Stimulated activated naive CD4-positive, alpha-beta T cell treated with Interleukin-2 at 50 U/mL for 16 hours (primary cell): ENCODE results near the gene LPXN.
A peak's percentile ranks its signal among the peaks of the same experiment; 100 is the strongest.

ENCODE experiments used
- DNase-seq: peaks from one replicate; lab custom pipeline; 2025; lab: John Stamatoyannopoulos, UW

LPXN gene

DNA sequence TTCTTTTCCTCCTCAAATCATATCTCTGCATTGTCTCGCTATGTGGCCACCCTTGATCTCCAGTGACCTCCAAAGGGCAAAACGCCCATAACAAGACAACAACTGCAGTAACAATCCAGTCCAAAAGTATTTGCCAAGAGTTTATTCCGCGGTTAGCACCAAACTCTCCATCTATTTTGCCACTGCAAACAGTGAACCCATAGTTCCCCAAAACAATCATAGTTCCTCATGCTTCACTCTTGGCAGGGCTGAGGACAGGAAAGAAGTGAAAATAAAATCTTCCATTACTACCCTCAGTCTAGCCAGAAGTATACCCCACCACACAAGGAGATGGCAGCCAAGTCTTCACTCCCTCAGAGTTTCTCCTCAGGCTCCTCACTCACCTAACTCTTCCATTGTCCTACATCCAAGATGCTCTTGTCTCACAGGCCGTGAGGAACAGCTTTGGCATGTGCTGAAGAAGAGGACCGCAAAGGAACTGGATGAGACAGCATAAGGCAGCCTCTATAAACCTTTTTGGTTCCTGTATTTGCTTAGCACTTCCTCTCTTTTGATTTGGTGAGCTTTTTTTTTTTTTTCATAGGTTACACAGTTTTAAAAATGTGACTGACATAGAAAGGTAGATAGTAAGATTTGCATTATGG lies at the start of gene LPXN:
LPXN (minus strand) TSS at position 480 of the 644 bp plus-strand sequence; CDS start at position 396, 84 bp downstream.
- DNase-seq: peak; percentile 28

DNA sequence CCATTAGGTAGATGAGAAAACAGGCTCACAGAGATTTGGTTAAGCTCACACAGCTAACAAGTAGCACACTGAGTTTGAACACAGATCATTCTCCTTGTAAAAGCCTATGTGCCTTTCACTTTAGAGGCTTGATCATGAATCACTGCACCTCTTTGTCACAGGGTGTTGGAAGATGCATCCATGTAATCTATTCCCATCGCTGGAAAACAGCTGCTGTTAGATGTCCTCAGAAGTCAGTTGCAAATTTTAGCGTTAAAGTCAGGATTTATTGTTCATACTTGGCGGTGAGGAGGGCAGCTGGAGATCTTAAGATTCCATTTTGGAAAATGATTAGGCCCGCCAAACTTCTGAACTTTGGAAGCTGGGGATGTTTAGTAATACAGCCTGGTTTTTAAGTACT lies 49.4 kb upstream of the LPXN start:
- no peak for DNase-seq

DNA sequence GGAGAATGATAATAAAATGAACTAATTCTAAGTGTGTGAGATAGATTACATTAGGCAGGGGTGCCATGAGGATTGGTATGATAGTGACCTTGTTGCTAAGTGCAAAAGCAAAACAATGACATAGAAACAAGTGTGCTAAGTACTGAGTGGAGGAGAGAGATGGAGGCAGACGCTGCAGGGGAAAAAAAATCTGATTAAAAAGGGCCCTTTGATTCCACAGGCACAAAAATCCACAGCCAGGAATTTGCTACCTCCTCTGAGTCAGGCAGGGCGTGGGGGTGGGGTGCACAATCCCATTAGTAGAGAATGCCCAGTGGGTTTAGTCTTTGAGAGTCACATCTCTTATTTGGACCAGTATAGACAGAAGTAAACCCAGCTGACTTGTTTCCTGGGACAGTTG lies 46.7 kb upstream of the LPXN start, which contains the start of gene CNTF:
CNTF (plus strand) TSS at position 322 of the 400 bp plus-strand sequence. CDS start 88 bp downstream, outside the sequence.
- DNase-seq: no peak

DNA sequence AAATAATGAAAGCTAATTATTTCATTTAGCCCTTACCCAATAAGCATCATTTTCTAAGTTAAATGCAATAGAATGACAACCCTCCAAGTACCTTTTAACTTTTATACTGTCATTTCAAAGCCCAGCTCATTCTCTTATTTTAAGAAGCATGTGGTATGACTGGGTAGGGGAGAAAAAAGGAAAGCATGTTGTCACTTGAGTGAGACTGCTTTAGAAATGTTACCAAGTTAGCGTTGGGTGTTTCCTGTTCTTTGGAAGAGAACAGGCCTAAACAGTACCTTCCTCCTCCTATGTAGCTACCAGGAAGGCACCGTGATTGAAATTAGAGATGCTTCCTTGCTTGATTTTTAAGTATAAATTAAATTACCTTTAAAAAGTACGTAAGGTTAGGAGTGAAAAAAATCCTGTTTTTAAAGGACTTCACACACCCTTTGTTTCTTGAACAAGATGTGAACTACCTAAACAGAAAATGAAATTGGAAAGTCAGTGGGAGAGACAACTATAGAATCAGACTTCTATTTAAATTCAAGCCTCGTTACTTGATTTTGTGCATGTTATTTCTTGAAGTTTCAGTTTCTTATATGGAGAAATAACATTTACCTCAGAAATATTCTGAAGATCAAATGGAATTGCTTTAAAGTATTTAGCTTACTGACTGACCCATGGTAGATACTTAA lies 46.1 kb upstream of the LPXN start:
- no peak for DNase-seq

DNA sequence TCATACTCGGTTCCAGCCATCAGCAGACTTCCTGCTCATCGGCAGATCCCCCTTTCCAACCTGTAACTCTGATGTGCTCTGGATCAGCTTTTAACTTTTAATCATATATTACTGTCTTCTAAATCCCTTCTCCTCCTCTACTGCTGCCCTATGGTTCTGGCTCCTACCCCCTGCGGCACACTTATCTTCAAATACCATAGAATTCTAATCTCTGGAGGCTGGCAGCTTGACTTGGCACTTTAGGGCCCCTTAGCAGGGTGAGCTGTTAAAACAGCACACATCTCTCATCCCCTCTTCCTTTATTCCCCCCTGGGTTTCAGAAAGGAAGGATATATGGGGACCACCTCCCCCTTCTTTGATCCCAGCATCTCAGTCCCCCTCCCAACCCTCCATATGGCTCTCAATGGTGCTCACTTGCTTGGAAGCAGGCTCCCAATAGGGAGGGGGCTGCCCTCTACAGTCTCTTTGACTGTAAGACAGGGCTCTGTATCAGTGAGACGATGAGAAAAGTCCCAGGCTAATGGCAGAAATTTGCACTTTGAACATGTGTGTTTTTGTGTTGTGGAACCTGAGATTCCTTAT lies 42.4 kb upstream of the LPXN start:
- no peak for DNase-seq

DNA sequence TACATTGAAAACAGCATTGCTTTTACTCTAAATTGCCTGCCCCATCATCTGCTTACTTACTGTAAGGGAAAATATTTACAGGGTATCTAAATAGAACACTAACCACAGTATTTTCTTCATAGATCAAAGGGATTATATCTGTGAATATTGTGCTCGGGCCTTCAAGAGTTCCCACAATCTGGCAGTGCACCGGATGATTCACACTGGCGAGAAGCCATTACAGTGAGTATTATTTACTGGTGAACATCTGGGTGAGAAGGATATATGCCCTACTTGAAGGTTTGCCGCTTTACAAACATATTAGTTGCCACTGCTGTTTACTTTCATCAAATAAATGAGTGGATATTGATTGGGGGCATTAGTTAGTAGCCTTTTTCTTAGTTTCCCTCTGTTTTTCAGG lies 40.9 kb upstream of the LPXN start:
- no peak for DNase-seq

DNA sequence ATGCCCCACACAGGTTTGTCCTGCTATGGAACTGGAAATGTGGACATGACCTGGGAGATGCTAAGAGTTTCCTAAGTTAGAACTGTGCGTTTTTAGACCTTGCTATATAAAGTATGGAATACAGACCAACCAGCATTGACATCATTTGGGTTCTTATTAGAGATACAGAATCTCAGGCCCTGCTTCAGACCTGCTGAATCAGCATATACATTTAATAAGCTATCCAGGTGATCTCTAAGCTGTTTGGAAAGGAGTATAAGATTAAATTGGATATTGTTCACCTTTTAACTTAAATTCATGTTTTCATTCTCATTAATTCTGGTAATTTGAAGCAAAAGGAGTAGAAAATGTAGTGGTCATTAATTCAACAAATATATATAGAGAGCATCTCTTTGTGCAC lies 39.9 kb upstream of the LPXN start:
- DNase-seq: no peak

DNA sequence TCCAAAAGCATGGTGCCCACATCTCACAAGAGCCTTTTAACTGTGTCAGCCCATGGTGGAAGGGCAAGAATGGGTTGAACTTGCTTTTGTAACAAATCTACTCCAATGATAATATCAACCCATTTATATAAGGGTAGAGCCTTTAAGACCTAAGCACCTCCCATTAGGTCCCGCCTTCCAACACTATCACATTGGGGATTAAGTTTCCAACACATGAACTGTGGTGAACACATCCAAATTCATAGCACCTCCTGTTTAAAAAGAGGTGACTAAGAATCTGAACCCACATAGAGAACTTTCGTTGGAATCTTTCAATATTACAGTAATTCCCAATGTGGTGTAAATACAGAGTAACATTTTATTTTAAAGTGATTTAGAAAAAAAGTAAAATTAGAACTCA lies 37.6 kb upstream of the LPXN start:
- DNase-seq: no peak

DNA sequence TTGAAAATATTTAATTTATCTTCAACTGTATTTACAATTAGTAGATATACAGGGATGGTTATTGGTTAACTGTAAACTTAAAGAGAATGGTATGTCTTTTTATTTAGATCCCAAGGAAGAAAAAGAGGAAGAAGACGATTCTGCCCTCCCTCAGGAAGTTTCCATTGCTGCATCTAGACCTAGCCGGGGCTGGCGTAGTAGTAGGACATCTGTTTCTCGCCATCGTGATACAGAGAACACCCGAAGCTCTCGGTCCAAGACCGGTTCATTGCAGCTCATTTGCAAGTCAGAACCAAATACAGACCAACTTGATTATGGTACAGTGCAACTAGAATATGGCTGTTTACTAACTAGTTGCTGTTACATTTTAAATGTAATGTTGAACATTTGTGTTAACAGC lies 34.1 kb upstream of the LPXN start:
- DNase-seq: no peak

DNA sequence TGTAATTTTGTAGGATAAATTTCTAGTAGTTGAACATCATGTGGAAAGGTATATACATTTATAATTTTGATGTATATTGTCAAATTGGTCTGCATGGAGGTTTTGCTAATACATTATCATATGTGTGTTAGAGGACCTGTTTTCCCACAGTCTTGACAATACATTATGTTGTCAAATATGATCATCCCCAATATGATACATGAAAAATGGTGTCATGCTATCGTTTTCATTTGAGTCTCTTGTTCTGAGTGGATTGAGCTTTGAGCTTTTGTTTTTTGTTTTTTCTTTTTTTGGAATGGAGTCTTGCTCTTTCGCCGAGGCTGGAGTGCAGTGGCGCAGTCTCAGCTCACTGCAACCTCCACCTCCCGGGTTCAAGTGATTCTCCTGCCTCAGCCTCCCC lies 32.7 kb upstream of the LPXN start:
- DNase-seq: no peak

DNA sequence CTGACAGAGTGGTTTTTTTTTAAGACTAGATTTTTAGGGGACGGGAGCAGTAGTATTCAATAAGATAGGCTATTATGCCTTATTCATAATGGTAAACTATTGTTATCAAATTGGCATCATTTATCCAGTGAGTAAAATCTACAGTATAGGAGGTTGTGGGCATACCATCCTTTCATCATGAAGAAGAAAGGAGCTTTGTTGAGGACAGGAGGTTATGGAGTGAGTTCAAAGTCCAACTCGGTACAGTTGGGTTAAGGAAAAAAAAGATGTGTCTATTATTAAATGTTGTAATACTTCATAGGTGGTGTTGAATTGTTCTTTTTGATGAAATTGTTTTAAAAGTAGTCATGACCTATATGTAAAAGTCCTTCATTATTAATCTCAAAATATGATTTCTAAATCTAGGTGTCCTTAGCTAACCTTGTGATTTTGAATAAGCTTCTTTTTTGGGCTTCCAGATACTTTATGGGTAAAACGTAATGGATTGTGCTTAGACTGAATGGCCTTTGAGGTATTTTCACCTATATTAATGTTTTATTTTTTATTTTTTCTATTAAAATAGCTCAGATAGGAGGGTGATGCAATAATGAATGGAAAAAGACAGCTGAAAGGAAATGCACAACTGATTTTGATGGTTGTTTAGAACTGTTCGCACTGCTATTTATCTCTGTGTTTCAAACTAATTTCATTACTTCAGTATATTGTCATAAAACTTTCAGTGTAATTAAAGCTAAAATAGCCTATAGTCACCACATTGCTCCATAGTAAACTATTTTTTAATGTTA lies 31.5 kb upstream of the LPXN start:
- DNase-seq: no peak

DNA sequence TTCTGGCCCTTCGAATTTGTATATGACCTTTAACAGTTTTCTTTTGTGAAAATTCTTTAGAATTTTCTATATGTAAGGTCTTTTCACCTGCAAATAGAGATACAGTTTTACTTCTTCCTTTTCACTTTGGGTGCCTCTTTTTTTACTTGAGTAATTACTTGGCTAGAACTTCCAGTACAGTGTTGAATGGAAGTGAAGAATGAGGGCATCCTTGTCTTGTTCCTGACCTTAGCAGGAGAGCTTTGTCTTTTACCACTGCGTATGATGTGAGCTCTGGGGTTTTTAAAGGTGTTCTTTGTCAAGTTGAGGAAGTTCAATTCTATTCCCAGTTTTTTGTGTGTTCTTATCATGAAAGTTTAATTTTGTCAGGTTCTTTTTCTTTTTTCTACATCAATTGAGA lies 24.9 kb upstream of the LPXN start:
- no peak for DNase-seq

DNA sequence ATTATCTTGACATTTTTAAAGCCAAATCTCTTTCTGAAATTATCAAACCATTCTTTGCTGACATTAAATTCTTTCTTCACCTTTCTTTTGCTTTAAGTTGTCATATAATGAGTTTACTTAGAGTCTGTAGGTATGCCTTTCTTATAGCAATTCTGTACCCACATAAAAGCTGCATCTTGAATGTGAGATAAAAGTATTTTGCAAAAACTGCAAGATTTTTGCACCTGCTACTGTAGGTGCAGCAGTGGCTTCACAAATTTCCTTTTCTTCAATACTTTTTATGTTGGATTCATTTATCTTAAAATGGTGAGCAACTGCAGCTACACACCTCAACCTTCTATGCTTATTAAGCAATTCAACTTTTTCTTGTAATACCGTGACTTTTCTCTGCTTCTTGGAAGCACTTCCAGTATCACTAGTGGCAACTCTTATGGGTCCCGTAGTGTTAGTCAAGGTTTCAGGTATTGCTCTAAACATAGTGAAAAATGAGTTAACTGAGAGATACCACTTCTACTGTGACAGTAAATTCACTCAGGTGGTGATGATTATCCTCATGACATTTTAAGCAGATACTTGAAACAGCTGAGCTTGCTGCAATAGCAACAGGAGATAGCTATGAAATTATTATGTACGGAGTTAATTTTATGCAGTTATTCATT lies 22.0 kb upstream of the LPXN start:
- no peak for DNase-seq

DNA sequence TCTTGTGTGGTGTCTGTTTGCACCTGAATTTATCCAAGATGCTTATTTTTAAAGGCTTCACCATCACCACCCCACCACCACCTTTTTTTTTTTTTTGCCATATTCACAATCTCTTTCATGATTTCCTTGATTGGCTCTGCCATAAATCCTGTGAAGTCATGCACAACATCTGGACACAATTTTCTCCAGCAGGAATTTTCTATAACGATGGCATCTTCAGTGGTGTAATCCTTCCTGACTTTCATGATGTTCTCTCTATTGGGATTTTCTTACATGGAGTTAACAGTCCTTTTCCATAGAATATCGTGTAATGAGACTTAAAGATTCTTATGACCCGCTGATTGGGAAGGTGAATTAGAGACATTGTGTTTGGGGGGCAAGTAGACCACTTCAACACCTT lies 21.0 kb upstream of the LPXN start:
- DNase-seq: no peak

DNA sequence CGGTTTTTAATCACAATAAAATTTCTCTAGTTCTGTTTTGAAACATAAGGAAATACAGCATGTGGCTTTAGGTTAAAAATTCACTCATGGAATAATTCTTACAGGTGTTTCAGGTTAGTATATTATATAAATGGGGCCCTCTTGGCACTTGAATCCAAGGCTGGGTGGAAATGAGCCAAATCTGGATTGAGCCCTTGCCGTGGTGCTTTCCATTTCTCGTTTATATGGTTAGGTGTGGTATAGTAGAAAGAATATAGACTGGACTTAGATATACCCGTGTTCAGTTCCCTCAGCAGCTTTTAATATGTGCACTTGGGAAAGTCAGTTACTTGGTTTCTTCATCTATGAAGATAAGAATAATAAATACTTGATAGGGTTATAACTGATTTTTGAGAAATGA lies 19.2 kb upstream of the LPXN start:
- no peak for DNase-seq

DNA sequence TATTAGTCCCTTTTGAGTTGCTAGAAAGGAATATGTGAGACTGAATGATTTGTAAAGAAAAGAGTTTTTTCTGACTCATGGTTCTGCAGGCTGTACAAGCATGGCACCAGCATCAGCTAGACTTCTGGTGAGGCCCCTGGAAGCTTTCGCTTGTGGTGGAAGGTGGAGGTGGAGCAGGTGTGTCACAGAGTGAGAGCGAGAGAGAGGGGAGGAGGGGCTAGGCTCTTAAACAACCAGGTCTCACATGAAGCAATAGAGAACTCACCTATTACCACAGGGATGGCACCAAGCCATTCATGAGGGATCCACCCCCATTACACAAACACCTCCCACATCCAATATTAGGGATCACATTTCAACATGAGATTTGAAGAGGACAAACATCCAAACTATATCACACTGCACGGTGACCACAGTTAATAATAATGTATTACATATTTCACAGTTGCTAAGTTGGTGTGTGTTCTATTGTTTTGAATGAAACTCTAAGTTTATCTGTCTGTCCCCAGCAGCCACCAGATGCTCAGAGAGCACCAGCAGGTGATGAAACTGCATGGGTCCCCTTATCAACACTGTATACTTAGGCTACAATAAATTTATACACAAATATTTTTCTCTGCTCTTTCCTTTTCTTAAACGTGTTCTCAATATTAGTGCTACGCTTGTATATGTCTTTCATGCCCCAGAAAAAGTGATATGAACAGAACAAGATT lies 17.3 kb upstream of the LPXN start:
- peak; percentile 48 for DNase-seq

DNA sequence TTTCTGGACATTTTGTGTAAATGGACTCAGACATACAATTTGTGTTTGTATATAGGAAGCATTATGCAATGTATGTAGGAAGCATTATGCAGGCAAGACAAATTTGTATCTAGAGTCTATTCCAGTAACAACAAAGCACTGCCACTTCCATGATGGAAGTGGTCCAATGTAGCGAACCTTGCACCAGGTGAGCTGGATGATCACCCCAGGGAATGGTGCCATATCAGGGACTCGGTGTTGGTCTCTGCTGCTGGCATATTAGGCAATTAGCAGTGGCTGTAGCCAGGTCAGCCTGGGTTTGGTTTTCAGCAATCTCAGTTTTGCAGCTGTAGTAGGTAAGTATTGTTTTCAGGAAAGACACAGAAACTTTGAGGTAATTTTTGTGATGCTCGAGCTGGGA lies 16.0 kb upstream of the LPXN start:
- DNase-seq: no peak

DNA sequence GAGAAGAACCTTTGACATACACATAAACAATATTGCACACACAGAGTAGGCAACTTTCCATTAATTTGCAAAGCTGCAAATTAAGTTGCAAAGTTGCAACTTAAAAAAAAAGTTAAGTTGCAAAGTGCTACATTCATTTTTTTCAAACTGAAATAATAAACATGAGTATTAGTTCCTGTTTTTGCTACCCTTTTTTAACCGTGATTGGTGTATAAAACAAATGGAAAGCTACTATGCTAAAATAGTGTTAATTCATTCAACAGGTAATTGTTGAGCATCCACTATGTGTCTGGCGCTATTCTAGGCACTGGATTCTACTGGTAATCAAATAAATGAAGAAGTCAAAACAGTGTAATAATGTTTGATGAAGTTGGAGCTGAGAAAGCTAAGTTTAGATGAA lies 11.3 kb upstream of the LPXN start:
- no peak for DNase-seq

DNA sequence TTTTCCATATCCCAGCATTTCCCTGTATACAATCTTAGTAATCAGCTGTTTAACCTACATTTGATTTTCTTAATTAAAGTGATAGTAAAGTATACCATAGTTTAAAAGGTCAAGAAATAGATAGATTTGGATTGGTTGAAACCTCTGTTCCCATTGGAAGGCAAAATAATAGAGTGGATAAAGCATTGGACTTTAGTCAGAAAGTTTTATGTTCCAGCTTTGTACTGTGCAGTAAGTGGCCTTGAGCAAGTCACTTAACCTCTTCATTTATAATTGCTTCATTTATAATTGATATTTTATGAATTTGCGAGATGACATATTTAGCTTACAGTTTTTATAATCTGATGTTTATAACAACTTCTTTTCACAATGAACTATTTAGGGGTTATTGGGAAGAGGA lies 6.8 kb upstream of the LPXN start:
- DNase-seq: no peak

DNA sequence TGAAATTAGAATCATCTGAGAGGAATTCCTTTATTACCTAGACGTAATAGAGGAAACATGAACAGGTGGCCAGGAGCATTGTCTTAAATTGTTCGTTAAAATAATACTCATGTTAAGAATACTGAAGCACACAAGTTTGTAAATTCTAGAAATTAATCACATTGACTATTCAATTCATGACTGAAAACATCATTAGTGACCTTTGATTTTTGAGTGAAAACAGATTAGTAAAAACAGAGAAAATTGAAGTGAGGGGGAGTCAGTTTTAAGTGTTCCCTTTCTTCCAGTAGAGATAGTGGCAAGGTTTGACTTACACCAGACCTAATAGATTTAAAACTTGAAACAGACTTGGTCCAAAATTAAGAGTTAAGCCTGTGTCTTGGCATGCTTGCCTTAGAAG lies 4.7 kb upstream of the LPXN start:
- no peak for DNase-seq
